Measurements from ENCODE around the gene GPR4.

GRCh38 chr19:45616704-45617017 is 14.6 kb upstream of the GPR4 start:
- TF ChIP-seq EZH2 (IDR thresholded peaks at IDR 0.05; ENCODE audit: low read depth, low read length, severe bottlenecking) (no peak), POLR2A (IDR thresholded peaks at IDR 0.05; ENCODE audit: control extremely low read depth in 1 of 2, low read depth in 2 of 2, low read length in 2 of 2) (0 out of 3 replicates have a peak, but pooled peaks of 1 of the 2 experiments have one; percentile 36), CBX5 (IDR thresholded peaks at IDR 0.05; ENCODE audit: low read depth, low read length) (no peak)
